Astrocyte of the cerebellum (primary cell): ENCODE results near the gene TSHZ2.

Source experiments
- DNase-seq: peaks from one replicate; pipeline ENCODE4 v3.0.0-alpha.2; 2011; ENCODE audit warnings: low read depth
- H3K4me3 ChIP-seq: 2 replicates; pipeline ENCODE4 v1.5.1; 2011; ENCODE audit warnings: mild to moderate bottlenecking, low read depth, low read length, moderate library complexity
- CTCF ChIP-seq: IDR thresholded peaks from 2 replicates; pipeline ENCODE4 v1.5.1; 2012; ENCODE audit warnings: low read length, low read depth, moderate library complexity, mild to moderate bottlenecking; ENCODE audit errors: missing control alignments
- in situ Hi-C: cut with HindIII; loops from 2 replicates; pipeline ENCODE4 v1.10.0; 2017; ENCODE audit warnings: low sequenced_read_pairs

Gene TSHZ2

GRCh38 chr20:53080687-53080962, 108.5 kb downstream of the TSHZ2 start:
- no peak overlapping the region for H3K4me3 ChIP-seq
- DNase-seq: no peak
- no peak for TF ChIP-seq CTCF
- in situ Hi-C loops: no loop called here

GRCh38 chr20:53080969-53081871, 109.1 kb downstream of the TSHZ2 start:
- no peak for TF ChIP-seq CTCF
- in situ Hi-C loops: no loop called here
- no peak overlapping the region for H3K4me3 ChIP-seq
- DNase-seq: no peak

- no peak for TF ChIP-seq CTCF
- no peak overlapping the region for H3K4me3 ChIP-seq
- no peak for DNase-seq
- in situ Hi-C loops: no loop called here
Observed at GRCh38 chr20:53081916-53082863, 110.0 kb downstream of the TSHZ2 start.

- no peak overlapping the region for H3K4me3 ChIP-seq
- in situ Hi-C loops: no loop called here
- DNase-seq: no peak
- TF ChIP-seq CTCF: no peak
Observed at GRCh38 chr20:53083411-53083810, 111.3 kb downstream of the TSHZ2 start.

GRCh38 chr20:53084408-53084997, 112.3 kb downstream of the TSHZ2 start:
- DNase-seq: no peak
- in situ Hi-C loops: no loop called here
- no peak for TF ChIP-seq CTCF
- H3K4me3 ChIP-seq: no peak overlapping the region

- no peak for DNase-seq
- TF ChIP-seq CTCF: no peak
- H3K4me3 ChIP-seq: no peak overlapping the region
- in situ Hi-C loops: no loop called here
Observed at GRCh38 chr20:53085720-53086119, 113.6 kb downstream of the TSHZ2 start.
